CD4-positive, alpha-beta T cell treated with Interferon alpha-2 for 1 hour (primary cell): ENCODE results near the gene TDRD1.

ENCODE experiments used
- DNase-seq, 2 donors: peaks; one replicate each; pipeline ENCODE4 v3.0.0-alpha.2; 2020 to 2022

TDRD1 gene

GRCh38 chr10:114179747-114180146, 594 bp downstream of the TDRD1 start:
- DNase-seq: no peak

- no peak for DNase-seq
These were observed 1.8 kb downstream of the TDRD1 start for GRCh38 chr10:114180937-114181336.

- DNase-seq: no peak
These were observed 2.8 kb downstream of the TDRD1 start for GRCh38 chr10:114181971-114182370.

- DNase-seq: no peak
These were observed 4.4 kb downstream of the TDRD1 start for GRCh38 chr10:114183563-114183962.

- DNase-seq: no peak
These were observed 5.1 kb downstream of the TDRD1 start for GRCh38 chr10:114184276-114184675.

- DNase-seq: no peak
These were observed 8.8 kb downstream of the TDRD1 start for GRCh38 chr10:114188001-114188400.

- DNase-seq: no peak
These were observed 9.7 kb downstream of the TDRD1 start for GRCh38 chr10:114188900-114189299.

- DNase-seq: no peak
These were observed 10.5 kb downstream of the TDRD1 start for GRCh38 chr10:114189700-114190099.

- DNase-seq: no peak
These were observed 15.9 kb downstream of the TDRD1 start for GRCh38 chr10:114195079-114195478.

- no peak for DNase-seq
These were observed 20.1 kb downstream of the TDRD1 start for GRCh38 chr10:114199239-114199638.

- DNase-seq: no peak
These were observed 23.7 kb downstream of the TDRD1 start for GRCh38 chr10:114202812-114203211.

- DNase-seq: no peak
These were observed 27.7 kb downstream of the TDRD1 start for GRCh38 chr10:114206902-114207301.

- DNase-seq: no peak
These were observed 28.2 kb downstream of the TDRD1 start for GRCh38 chr10:114207349-114207748.

GRCh38 chr10:114208351-114208750, 29.2 kb downstream of the TDRD1 start:
- no peak for DNase-seq

- no peak for DNase-seq
These were observed 33.0 kb downstream of the TDRD1 start for GRCh38 chr10:114212153-114212552.

GRCh38 chr10:114215033-114215432, 35.9 kb downstream of the TDRD1 start:
- DNase-seq: no peak

GRCh38 chr10:114220281-114220680, 41.1 kb downstream of the TDRD1 start:
- DNase-seq: no peak

- no peak for DNase-seq
These were observed 42.1 kb downstream of the TDRD1 start for GRCh38 chr10:114221235-114221634.

GRCh38 chr10:114223066-114223465, 43.9 kb downstream of the TDRD1 start:
- DNase-seq: no peak

- DNase-seq: no peak
These were observed 49.0 kb downstream of the TDRD1 start for GRCh38 chr10:114228156-114228555.

GRCh38 chr10:114232561-114233176, 53.5 kb downstream of the TDRD1 start:
- no peak for DNase-seq

GRCh38 chr10:114233482-114233881, 54.3 kb downstream of the TDRD1 start:
- no peak for DNase-seq

- no peak for DNase-seq
These were observed 55.0 kb downstream of the TDRD1 start for GRCh38 chr10:114234132-114234531.

- peak in 1 of 2 donors; percentile 6 for DNase-seq
These were observed 60.2 kb downstream of the TDRD1 start, which contains the start of gene VWA2 for GRCh38 chr10:114239117-114239993. TSS of gene VWA2 (plus strand) at chr10:114239254. CDS start at chr10:114248714, 9,460 bp downstream.
